SJSA1 (cell line): Measurements from ENCODE around the gene DNAJC22. TPM values are rescaled to one million over a fixed set of nuclear protein-coding genes. Genes with fewer than 3 reads are reported as not detected.
"Not testable (repeated sequence)": the region's sequence is repeated elsewhere in the genome, so short reads cannot be mapped to it uniquely, and the experiment has no call there.

Experiments used
- DNase-seq, 2 experiments: peaks; one replicate each; pipeline ENCODE4 v3.0.0-alpha.2; 2015 to 2020; ENCODE audit warnings: low spot score in 2 of 2, low read depth in 1 of 2
- H3K27ac ChIP-seq: fragments of 250-450 bp; sonication (Bioruptor Pico); 2 replicates; pipeline ENCODE4 v1.5.1; 2020; ENCODE audit warnings: mild to moderate bottlenecking, moderate library complexity
- H3K27me3 ChIP-seq: fragments of 250-450 bp; sonication (Bioruptor Pico); replicated peaks from 2 replicates; pipeline ENCODE4 v1.5.1; 2020; ENCODE audit warnings: mild to moderate bottlenecking, moderate library complexity
- H3K36me3 ChIP-seq: fragments of 250-450 bp; sonication (Bioruptor Pico); 2 replicates; pipeline ENCODE4 v1.5.1; 2020; ENCODE audit warnings: mild to moderate bottlenecking
- H3K4me1 ChIP-seq: fragments of 250-450 bp; sonication (Bioruptor Pico); replicated peaks from 2 replicates; pipeline ENCODE4 v1.6.1; 2021; ENCODE audit warnings: mild to moderate bottlenecking
- H3K4me3 ChIP-seq: fragments of 250-450 bp; sonication (Bioruptor Pico); 2 replicates; pipeline ENCODE4 v1.5.1; 2020; ENCODE audit warnings: mild to moderate bottlenecking
- H3K9me3 ChIP-seq: fragments of 250-450 bp; sonication (Bioruptor Pico); replicated peaks from 2 replicates; pipeline ENCODE4 v1.5.1; 2020; ENCODE audit warnings: mild to moderate bottlenecking
- total RNA-seq: library from RNA; depleted of rRNA; stranded (reverse); fragments of >200 nt; shearing (Covaris generic); gene quantifications from 2 replicates; pipeline ENCODE4 v1.2.3, GENCODE V29; 2014

Gene DNAJC22
- total RNA-seq, 1 experiment from 2014 or later = 6.3 TPM

DNA sequence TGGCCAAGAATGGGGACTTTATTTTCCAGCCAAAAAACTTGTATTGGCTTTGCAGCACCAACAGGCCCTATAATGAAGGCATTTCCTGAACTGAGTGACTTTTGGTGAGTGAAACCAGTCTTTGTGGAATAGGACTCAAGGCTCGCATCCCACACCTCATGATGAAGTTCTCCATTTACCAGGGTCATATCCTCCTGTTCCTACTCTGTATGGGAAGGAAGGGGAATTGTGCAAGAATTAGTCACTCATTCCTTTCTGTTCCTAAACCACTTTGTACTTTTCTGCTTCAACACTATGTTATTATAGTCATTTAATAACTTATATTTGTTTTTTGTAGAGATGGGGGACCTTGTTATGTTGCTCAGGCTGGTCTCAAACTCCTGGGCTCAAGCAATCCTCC lies 18.3 kb downstream of the DNAJC22 start:
- H3K36me3 ChIP-seq = peaks cover 7% of the 10 kb centered on the region
- H3K27ac ChIP-seq = no peak overlapping the region
- no peaks in the 10 kb centered on the region for H3K27me3 ChIP-seq
- H3K9me3 ChIP-seq = no peaks in the 10 kb centered on the region
- H3K4me1 ChIP-seq = peaks cover 36% of the 10 kb centered on the region
- no peak overlapping the region for H3K4me3 ChIP-seq
- no peak for DNase-seq

DNA sequence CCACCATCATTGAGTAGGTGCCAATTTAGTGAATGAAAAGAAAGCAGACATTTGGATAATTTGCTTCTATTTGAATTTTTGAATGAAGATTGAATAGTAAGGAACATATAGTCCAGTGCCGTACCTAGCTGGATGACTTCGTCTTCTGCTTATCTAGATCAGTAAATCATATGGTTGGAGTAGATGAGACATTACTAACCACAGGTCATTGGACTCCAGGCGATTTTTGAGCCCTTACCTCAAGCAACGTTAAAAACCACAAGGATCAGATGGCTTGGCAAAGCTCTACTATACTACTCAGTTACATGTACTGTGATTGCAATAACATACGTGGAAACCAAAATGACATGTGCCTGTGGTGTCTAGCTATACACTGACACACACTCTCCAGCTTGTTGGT lies 18.9 kb downstream of the DNAJC22 start:
- H3K4me1 ChIP-seq = peaks cover 41% of the 10 kb centered on the region
- no peak for DNase-seq
- H3K36me3 ChIP-seq = peaks cover 12% of the 10 kb centered on the region
- no peaks in the 10 kb centered on the region for H3K9me3 ChIP-seq
- peak overlapping the region; percentile 90; the same call in 1 of the 2 replicates for H3K27ac ChIP-seq
- H3K27me3 ChIP-seq = no peaks in the 10 kb centered on the region
- no peak overlapping the region for H3K4me3 ChIP-seq

DNA sequence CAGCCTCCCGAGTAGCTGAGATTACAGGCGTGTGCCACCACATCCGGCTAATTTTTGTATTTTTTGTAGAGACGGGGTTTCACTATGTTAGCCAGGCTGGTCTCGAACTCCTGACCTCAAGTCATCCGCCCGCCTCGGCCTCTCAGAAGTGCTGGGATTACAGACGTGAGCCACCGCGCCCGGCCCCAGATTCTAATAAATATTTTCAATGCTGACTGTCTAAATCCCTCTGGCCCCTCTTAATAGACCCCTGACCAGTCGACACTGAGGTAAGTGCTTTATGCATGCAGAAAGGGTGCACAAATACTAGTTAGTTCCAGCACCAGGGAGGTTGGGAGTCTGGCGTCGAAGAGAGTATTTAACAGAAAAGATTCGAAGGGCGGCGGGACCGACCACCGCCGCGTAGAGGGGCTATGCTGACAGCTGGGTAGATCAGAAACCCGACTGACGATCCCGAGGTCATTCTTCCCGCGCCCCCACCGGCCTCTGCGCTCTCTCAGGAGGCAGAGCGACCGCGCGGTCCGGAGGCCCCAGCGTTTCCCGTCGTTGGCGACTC lies 19.5 kb downstream of the DNAJC22 start:
- H3K4me1 ChIP-seq = peaks cover 41% of the 10 kb centered on the region
- H3K36me3 ChIP-seq = peaks cover 19% of the 10 kb centered on the region
- H3K4me3 ChIP-seq = peak overlapping the region; percentile 82
- no peaks in the 10 kb centered on the region for H3K27me3 ChIP-seq
- DNase-seq = peak in 1 of 2 experiments; percentile 47
- H3K9me3 ChIP-seq = no peaks in the 10 kb centered on the region
- peak overlapping the region; percentile 90 for H3K27ac ChIP-seq

DNA sequence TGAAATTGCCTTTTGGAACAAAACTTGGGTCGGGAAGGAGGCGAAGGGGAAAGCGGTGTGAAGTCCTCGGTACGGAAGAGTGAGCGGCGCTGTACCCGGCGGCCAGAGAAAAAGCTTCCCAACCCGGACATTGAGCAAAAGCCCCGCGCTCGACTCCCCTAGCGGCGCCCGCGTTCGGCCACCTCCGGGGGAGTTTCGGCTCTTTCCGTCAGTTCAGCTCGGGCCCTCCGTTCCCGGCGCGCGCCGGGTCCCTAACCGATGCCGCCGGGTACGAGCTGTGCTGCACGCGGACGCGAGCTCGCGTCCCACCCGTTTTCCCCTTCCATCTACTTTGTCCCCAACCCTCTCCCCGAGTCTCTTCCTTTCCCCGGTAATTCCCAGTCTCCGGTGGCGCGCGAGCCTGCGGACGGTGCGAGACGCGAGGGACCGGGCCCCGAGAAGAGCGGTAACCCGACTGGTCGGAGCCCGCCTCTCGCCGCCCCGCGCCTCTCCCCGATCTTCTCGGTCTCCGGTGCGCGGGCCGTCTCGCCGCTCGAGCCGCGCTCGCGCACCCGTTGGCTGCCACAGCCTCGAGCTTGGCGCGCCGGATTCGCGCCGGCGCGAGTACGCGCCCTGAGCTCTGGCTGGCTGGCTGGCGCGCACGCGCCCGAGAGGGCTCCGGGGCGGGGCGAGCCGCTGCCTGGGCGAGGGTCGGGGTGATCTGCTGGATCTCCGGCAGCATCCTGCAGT lies 20.1 kb downstream of the DNAJC22 start:
- H3K36me3 ChIP-seq = peaks cover 23% of the 10 kb centered on the region
- no peaks in the 10 kb centered on the region for H3K27me3 ChIP-seq
- peak overlapping the region; percentile 90 for H3K27ac ChIP-seq
- peak; percentile 87 to 94 for DNase-seq
- peaks cover 41% of the 10 kb centered on the region for H3K4me1 ChIP-seq
- H3K4me3 ChIP-seq = peak overlapping the region; percentile 82
- H3K9me3 ChIP-seq = no peaks in the 10 kb centered on the region

DNA sequence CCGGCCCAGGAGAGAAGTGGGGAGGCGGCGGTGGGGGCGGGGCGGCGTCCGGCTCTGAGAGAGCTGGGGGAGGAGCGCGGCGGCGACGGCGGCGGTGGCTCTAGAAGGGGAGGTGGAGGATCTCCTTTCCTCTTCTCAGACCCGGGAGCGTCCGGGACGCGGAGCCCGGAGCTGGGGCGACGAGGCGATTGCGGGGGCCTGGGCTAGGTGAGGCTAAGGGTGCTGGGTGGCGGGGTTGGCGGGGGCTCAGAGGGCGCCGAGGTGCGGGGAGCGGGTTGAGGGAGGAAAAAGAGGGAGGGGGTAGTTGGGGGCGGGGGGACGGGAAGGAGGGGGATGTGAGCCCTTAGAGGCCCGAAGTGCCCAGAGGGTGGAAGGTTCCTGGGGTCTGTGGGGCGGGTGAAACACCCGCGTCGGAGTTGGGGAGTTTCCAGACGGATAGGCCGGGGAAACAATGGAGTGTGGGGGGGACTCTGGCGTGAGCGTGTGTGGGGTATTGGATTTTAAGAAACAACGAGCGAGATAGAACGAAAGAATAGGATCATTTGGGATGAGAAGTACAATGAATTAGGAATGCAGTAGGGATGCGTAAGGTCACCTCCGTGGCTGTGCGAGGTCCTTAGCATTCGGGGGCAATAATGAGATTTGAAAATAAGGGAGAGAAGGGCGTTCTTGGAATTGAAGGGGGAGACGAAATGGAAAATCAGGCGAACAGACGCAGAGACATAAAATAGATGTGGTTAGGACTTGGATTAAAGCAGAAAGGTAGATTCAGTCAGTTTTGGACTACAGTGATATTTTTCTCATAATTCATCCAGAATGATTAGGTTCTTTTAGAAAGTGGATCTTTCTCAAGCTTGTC lies 20.9 kb downstream of the DNAJC22 start, which contains the start of gene SPATS2:
SPATS2 (plus strand) TSS at position 82 of the 859 bp plus-strand sequence. CDS start 93,551 bp downstream, outside the sequence.
- DNase-seq = peak; percentile 48 to 98
- peak within 1 kb of the TSS; percentile 90 for H3K27ac ChIP-seq
- H3K4me1 ChIP-seq = peaks cover 41% of the 10 kb centered on the region
- no peaks in the 10 kb centered on the region for H3K27me3 ChIP-seq
- H3K36me3 ChIP-seq = peaks cover 28% of the 10 kb centered on the region
- no peaks in the 10 kb centered on the region for H3K9me3 ChIP-seq
- peak within 1 kb of the TSS; percentile 82 for H3K4me3 ChIP-seq

DNA sequence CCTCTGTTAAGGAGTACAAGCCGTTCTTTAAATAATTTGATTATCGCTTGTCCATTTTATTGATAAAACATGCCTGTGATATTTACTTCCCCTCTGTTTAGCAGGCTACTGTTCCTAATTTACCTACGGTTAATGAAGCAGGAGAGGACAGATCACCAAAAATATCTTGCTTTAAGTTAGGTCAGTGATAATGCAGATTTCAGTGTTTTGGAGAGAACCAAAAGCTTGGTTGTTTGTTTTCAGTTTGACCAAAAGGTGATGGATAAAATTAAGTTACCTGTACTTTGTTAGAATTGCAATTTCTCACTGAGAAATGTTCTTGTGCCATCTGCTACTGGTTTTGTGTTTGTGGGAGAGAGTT lies 21.5 kb downstream of the DNAJC22 start:
- no peak for DNase-seq

DNA sequence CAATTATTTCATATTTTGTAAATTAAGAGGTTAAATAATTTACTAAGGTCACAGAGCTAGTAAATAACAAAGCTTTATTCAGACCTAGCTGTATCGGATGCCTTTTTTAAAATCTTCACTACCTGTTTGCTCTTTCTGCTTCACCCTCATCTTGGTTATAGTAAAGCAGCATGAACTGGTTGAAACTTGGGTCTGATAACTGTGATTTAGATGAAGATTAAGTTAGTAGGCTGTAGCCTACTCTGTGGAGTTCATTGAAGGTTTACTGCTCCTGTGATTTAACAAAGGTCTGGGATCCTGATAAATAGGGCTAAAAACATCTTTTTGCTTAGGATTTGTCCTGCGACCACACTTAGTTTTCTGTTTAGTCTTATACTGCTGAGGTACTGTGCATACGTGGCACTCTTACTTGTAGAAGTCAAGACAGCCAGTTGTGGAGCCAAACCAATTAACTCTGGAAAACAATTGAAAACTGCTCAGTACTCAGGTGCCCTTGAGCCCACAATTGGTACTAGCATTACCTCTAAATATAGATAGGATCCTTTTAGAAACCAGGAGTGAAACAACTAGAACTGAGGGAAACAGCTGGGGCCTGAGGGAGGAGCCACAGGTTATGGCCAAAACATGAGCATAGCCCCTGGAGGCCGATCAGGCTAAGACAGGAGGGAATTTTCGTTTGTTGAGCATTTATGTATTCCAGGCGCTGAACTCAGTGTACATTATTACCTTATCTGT lies 22.9 kb downstream of the DNAJC22 start:
- H3K27ac ChIP-seq = 0 out of 2 replicates have a peak overlapping the region, but pooled peaks have one; percentile 3
- no peak for DNase-seq
- H3K4me1 ChIP-seq = peaks cover 46% of the 10 kb centered on the region
- no peaks in the 10 kb centered on the region for H3K27me3 ChIP-seq
- peaks cover 40% of the 10 kb centered on the region for H3K36me3 ChIP-seq
- H3K4me3 ChIP-seq = no peak overlapping the region
- H3K9me3 ChIP-seq = no peaks in the 10 kb centered on the region

More for the DNA sequence above, 21.5 kb downstream of the DNAJC22 start:
- Histone ChIP-seq H3K4me1 (peaks cover 41% of the 10 kb centered on the region), H3K9me3 (no peaks in the 10 kb centered on the region), H3K27me3 (no peaks in the 10 kb centered on the region), H3K27ac (peak overlapping the region; percentile 44), H3K4me3 (peak overlapping the region; percentile 82), H3K36me3 (peaks cover 35% of the 10 kb centered on the region)

DNA sequence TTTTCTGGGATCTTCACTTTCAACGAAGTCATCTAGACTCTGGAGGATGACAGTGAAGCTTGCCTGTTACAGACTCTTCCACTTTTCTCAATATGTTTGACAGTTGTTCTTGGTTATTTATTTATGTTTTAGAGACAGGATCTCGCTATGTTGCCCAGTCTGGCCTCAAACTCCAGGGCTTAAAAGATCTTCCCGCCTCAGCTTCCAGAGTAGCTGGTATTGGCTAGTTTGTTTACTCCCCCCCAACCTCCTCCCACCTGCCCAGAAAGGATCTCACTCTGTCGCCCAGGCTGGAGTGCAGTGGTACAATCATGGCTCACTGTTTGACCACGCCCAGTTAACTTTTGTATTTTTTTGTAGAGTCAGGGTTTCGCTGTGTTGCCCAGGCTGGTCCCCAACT lies 23.9 kb downstream of the DNAJC22 start:
- Histone ChIP-seq H3K4me3 (no peak overlapping the region), H3K27me3 (no peaks in the 10 kb centered on the region), H3K4me1 (peaks cover 37% of the 10 kb centered on the region), H3K9me3 (no peaks in the 10 kb centered on the region), H3K27ac (no peak overlapping the region), H3K36me3 (peaks cover 41% of the 10 kb centered on the region)
- no peak for DNase-seq

DNA sequence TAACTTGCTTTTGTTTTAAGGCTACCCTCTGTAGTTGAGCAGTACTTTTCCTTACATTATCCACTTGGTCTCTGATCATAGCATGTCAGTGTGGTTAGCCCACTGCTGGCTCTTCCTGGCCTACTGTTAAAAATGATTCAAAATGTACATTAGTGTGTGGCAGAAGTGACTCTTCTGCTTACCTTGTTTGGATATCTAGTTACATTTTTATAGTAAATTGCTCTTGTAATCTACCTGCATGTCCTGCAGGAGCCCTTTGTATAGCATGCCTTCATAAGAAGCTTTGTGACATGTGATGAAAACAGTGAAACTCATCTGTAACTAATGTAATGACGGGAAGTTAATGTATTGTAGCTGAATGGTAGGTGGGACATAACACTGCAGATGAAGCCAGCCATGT lies 28.7 kb downstream of the DNAJC22 start:
- no peak overlapping the region for H3K4me3 ChIP-seq
- peaks cover 30% of the 10 kb centered on the region for H3K36me3 ChIP-seq

DNA sequence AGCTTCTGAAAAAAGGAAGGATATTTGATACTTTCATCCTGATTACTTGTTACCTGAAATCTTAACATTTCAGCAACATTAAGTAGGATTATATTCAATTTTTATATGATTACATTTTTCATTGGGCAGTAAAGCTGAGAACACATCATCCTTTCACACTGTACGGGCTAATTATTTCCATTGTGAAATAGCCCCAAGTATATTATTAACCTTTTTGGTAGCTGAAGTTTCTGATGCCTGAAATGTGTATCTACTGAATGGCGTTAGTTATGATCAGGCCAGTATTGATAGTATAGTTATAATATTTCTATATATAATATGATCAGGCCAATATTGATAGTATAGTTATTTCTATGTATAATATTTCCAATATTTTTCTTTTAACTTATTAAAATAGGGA lies 30.7 kb downstream of the DNAJC22 start:
- H3K27ac ChIP-seq = no peak overlapping the region
- H3K4me1 ChIP-seq = peaks cover 5% of the 10 kb centered on the region; the same call in 1 of the 2 replicates
- H3K27me3 ChIP-seq = no peaks in the 10 kb centered on the region
- no peak overlapping the region for H3K4me3 ChIP-seq
- peaks cover 15% of the 10 kb centered on the region for H3K36me3 ChIP-seq
- DNase-seq = no peak
- H3K9me3 ChIP-seq = no peaks in the 10 kb centered on the region

More for the DNA sequence above, 28.7 kb downstream of the DNAJC22 start:
- Histone ChIP-seq H3K4me1 (peaks cover 6% of the 10 kb centered on the region), H3K27me3 (no peaks in the 10 kb centered on the region), H3K9me3 (no peaks in the 10 kb centered on the region), H3K27ac (no peak overlapping the region)
- DNase-seq = no peak

DNA sequence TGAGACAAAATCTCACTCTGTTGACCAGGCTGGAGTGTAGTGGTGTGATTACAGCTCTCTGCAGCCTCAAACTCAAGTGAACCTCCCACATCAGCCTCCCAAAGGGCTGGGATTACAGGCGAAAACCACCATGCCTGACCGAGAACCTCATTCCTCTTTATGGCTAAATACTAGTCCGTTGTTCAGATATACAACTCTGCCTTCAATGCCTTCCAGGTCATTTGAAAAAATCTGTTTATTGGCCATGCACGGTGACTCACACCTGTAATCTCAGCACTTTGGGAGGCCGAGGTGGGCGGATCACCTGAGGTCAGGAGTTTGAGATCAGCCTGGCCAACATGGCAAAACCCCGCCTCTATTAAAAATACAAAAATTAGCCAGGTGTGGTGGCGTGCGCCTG lies 33.5 kb downstream of the DNAJC22 start:
- H3K27ac ChIP-seq, H3K4me1 ChIP-seq, H3K4me3 ChIP-seq, DNase-seq, H3K36me3 ChIP-seq, H3K9me3 ChIP-seq, H3K27me3 ChIP-seq: not testable (repeated sequence)

DNA sequence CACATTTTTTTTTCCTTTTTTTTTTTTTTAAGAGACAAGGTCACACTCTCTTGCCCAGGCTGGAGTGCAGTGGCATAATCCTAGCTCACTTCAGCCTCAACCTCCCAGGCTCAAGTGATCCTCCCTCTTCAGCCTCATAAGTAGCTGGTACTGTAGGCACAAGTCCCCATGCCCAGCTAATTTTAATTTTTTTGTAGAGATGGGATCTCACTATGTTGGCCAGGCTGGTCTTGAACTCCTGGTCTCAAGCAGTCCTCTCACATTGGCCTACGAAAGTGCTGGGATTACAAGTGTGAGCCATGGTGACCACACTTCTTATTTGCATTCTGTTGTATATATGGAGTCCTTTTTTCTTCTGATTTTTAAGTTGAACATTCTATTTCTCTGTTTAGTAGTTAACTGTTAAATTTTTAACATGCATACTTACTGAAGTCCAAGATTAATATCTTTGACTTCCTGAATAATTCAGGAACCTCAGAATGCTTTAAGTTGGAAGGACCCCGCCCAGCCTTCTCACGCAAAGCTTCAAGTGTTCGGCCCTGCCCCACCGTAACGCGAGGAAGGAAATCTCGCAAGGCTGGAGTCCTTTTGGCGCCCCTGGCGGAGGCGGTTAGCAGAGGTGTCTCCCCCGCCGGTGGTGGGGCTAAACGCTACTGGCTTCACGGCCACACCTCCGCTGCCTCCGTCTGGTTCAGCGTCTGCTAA lies 42.1 kb downstream of the DNAJC22 start:
- H3K4me1 ChIP-seq = peaks cover 4% of the 10 kb centered on the region
- no peak for DNase-seq
- no peaks in the 10 kb centered on the region for H3K27me3 ChIP-seq
- no peak overlapping the region for H3K4me3 ChIP-seq
- no peaks in the 10 kb centered on the region for H3K9me3 ChIP-seq
- no peak overlapping the region for H3K27ac ChIP-seq
- H3K36me3 ChIP-seq = peaks cover 13% of the 10 kb centered on the region

DNA sequence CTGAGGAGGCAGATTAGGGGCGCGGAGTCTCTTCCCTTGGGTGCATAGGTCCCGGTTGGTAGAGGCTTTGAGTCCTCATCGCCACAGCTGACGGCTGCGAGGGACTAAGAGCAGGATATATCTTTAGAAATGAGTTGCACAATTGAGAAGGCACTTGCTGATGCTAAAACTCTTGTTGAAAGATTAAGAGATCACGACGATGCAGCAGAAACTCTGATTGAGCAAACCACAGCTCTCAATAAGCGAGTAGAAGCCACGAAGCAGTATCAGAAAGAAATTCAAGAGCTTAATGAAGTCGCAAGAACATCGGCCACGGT lies 42.7 kb downstream of the DNAJC22 start:
- Histone ChIP-seq H3K9me3 (no peaks in the 10 kb centered on the region), H3K36me3 (peaks cover 11% of the 10 kb centered on the region), H3K27me3 (no peaks in the 10 kb centered on the region), H3K27ac (no peak overlapping the region), H3K4me1 (peaks cover 6% of the 10 kb centered on the region), H3K4me3 (no peak overlapping the region)
- no peak for DNase-seq
